GM19397 (cell line): ENCODE results near the gene CEP76.

Source experiments
- ATAC-seq: cut with Tn5 transposase; IDR thresholded peaks from one replicate; pipeline ENCODE4 v1.9.1; 2021; ENCODE audit warnings: mild to moderate bottlenecking, moderate library complexity; ENCODE audit not compliant: unreplicated experiment

CEP76 gene

GRCh38 chr18:12702221-12703095 lies at the start of gene CEP76, which contains the start of gene PSMG2:
CEP76 (minus strand) TSS chr18:12702723; CDS start chr18:12702548, 175 bp downstream.
PSMG2 (plus strand) TSS chr18:12703042; CDS start chr18:12703108, 66 bp downstream.
- peak; percentile 87 for ATAC-seq

- no peak for ATAC-seq
Measured at GRCh38 chr18:12751891-12752290, 49.4 kb upstream of the CEP76 start.

GRCh38 chr18:12751503-12751884 lies 49.0 kb upstream of the CEP76 start:
- ATAC-seq: no peak

- ATAC-seq: no peak
Measured at GRCh38 chr18:12750715-12751502, 48.4 kb upstream of the CEP76 start.

- ATAC-seq: peak; percentile 72
Measured at GRCh38 chr18:12750076-12750714, 47.7 kb upstream of the CEP76 start.

- no peak for ATAC-seq
Measured at GRCh38 chr18:12749121-12749520, 46.6 kb upstream of the CEP76 start.

- no peak for ATAC-seq
Measured at GRCh38 chr18:12748671-12749070, 46.1 kb upstream of the CEP76 start.

- ATAC-seq: no peak
Measured at GRCh38 chr18:12747530-12748315, 45.2 kb upstream of the CEP76 start.

GRCh38 chr18:12745095-12745795 lies 42.7 kb upstream of the CEP76 start:
- no peak for ATAC-seq

GRCh38 chr18:12744103-12744502 lies 41.6 kb upstream of the CEP76 start:
- no peak for ATAC-seq

GRCh38 chr18:12742453-12742852 lies 39.9 kb upstream of the CEP76 start:
- ATAC-seq: no peak

GRCh38 chr18:12741351-12741750 lies 38.8 kb upstream of the CEP76 start:
- no peak for ATAC-seq

- ATAC-seq: no peak
Measured at GRCh38 chr18:12737243-12737902, 34.9 kb upstream of the CEP76 start.

GRCh38 chr18:12726774-12727550 lies 24.4 kb upstream of the CEP76 start:
- ATAC-seq: no peak

GRCh38 chr18:12726331-12726730 lies 23.8 kb upstream of the CEP76 start:
- no peak for ATAC-seq

GRCh38 chr18:12722731-12723130 lies 20.2 kb upstream of the CEP76 start:
- ATAC-seq: no peak

GRCh38 chr18:12721495-12722275 lies 19.2 kb upstream of the CEP76 start:
- no peak for ATAC-seq

GRCh38 chr18:12711446-12711845 lies 8.9 kb upstream of the CEP76 start:
- ATAC-seq: no peak
